GM12878 (cell line): ENCODE results near the gene CSPG5. TPM values are rescaled to one million over a fixed set of nuclear protein-coding genes. Genes with fewer than 3 reads are reported as not detected.

Source experiments
- ATAC-seq: fragments of 200-7000 bp; cut with Tn5 transposase; 3 replicates; pipeline ENCODE4 v1.9.1; 2020; ENCODE audit warnings: mild to moderate bottlenecking, moderate library complexity
- BruUV-seq: library from RNA; stranded (reverse); fragments of 400-500 nt; replicated peaks from 2 replicates; lab custom pipeline; 2021; lab: Mats Ljungman, UMichigan
- CTCF ChIA-PET: fragments of 300-600 bp; sonication (Branson Sonifier 250); formaldehyde crosslinking; extraction: SDS; loops from one replicate; lab custom pipeline; 2021; ENCODE audit warnings: inconsistent platforms; lab: Yijun Ruan, JAX
- POLR2A ChIA-PET: fragments of 350-600 bp; formaldehyde crosslinking; extraction: SDS; loops from one replicate; lab custom pipeline; 2021; ENCODE audit warnings: inconsistent platforms; lab: Charles Lee
- RAD21 ChIA-PET: fragments of 300-600 bp; sonication (Branson Sonifier 250); formaldehyde crosslinking; loops from one replicate; lab custom pipeline; 2023; ENCODE audit warnings: antibody characterized with exemption; ENCODE audit not compliant: unreplicated experiment; lab: Charles Lee
- SMC1A ChIA-PET: fragments of 300-600 bp; sonication (Branson Sonifier 250); formaldehyde crosslinking; loops from one replicate; lab custom pipeline; 2023; ENCODE audit not compliant: unreplicated experiment, uncharacterized antibody; lab: Charles Lee
- DNase-seq: peaks from one replicate; pipeline ENCODE4 v3.0.0-alpha.2; 2011; ENCODE audit warnings: low read depth, low spot score
- FAIRE-seq: peaks from 3 replicates; lab custom pipeline; 2011; peaks lifted over from hg19 to GRCh38; lab: Jason Lieb, UNC
- H2AFZ ChIP-seq: 2 replicates; pipeline ENCODE4 v1.6.0; 2011; ENCODE audit warnings: low read depth, low read length, control low read depth; ENCODE audit not compliant: control insufficient read depth
- H3K27ac ChIP-seq: 2 replicates; pipeline ENCODE4 v1.5.1; 2011; ENCODE audit warnings: control low read depth; ENCODE audit not compliant: control insufficient read depth, insufficient read depth
- H3K27me3 ChIP-seq, 2 experiments: replicated peaks in 1 of 2; 2 replicates each; pipeline versions ENCODE4 v1.6.0 to v1.6.1; 2011; ENCODE audit warnings: low read length in 1 of 2; ENCODE audit not compliant: control insufficient read depth in 2 of 2, insufficient read depth in 2 of 2
- H3K36me3 ChIP-seq, 2 experiments: 2 replicates each; pipeline ENCODE4 v1.5.1; 2011; ENCODE audit warnings: low read length in 1 of 2; ENCODE audit not compliant: control insufficient read depth in 2 of 2, insufficient read depth in 2 of 2
- H3K4me1 ChIP-seq: 2 replicates; pipeline ENCODE4 v1.6.1; 2011; ENCODE audit warnings: mild to moderate bottlenecking, low read length, moderate library complexity, mixed read lengths; ENCODE audit not compliant: control insufficient read depth, insufficient read depth
- H3K4me2 ChIP-seq: 2 replicates; pipeline ENCODE4 v1.6.0; 2011; ENCODE audit warnings: control low read depth; ENCODE audit not compliant: control insufficient read depth, insufficient read depth
- H3K4me3 ChIP-seq: fragments of 200-600 bp; sonication (generic); 2 replicates; pipeline ENCODE4 v1.5.1; 2016
- H3K79me2 ChIP-seq: 2 replicates; pipeline ENCODE4 v1.6.0; 2011; ENCODE audit warnings: low read length; ENCODE audit not compliant: control insufficient read depth, insufficient read depth
- H3K9ac ChIP-seq: 2 replicates; pipeline ENCODE4 v1.8.0; 2011; ENCODE audit warnings: low read length, control low read depth, mixed read lengths; ENCODE audit not compliant: control insufficient read depth, insufficient read depth
- H3K9me3 ChIP-seq: replicated peaks from 3 replicates; pipeline ENCODE4 v1.5.1; 2011; ENCODE audit warnings: mild to moderate bottlenecking, low read length; ENCODE audit not compliant: control insufficient read depth, insufficient read depth
- H4K20me1 ChIP-seq: 2 replicates; pipeline ENCODE4 v1.6.0; 2011; ENCODE audit not compliant: control insufficient read depth, insufficient read depth
- EZH2 ChIP-seq: IDR thresholded peaks from 2 replicates; pipeline ENCODE4 v1.6.1; 2012; ENCODE audit warnings: low read depth, mild to moderate bottlenecking, control low read depth, inconsistent platforms, low read length, borderline replicate concordance; ENCODE audit not compliant: control insufficient read depth
- FOS ChIP-seq: IDR thresholded peaks from 3 replicates; pipeline ENCODE4 v1.6.1; 2011; ENCODE audit warnings: borderline replicate concordance; ENCODE audit not compliant: insufficient read length; ENCODE audit errors: extremely low read depth
- WGBS: methylation state at CpG from one replicate; pipeline ENCODE4 v1.1.6; 2016; ENCODE audit warnings: low lambda C conversion rate; ENCODE audit not compliant: insufficient replicate concordance, insufficient coverage; ENCODE audit errors: missing lambda C conversion rate; 5-methylcytosine and 5-hydroxymethylcytosine counted together
- in situ Hi-C: fragments of 300-500 bp; cut with MboI; formaldehyde crosslinking; loops from 9 replicates; pipeline ENCODE4 v1.14.3; 2018; ENCODE audit warnings: mixed read lengths
- intact Hi-C: fragments of 100-400 bp; cut with micrococcal nuclease; formaldehyde crosslinking; loops from one replicate; pipeline ENCODE4 v1.14.2; 2022; ENCODE audit not compliant: unreplicated experiment
- polyA plus RNA-seq, 11 experiments: library from polyadenylated mRNA; depleted of rRNA in 4 of 11; unstranded in 6 of 11; stranded (reverse) in 5 of 11; fragments of >200 nt; fragmentation: Nextera tagmentation in 4 of 11; fragmentation: Illumina TruSeq in 1 of 11; extraction: Ambion mirVana in 4 of 11; extraction: Trizol in 1 of 11; gene quantifications; 1 replicate in 1 of 11; 2 replicates in 10 of 11; pipeline versions ENCODE4 v1.2.1 to v1.2.3, GENCODE V29; 2011 to 2016; ENCODE audit warnings: inconsistent platforms in 2 of 11, missing spikeins in 2 of 11, low read depth in 1 of 11
- total RNA-seq, 4 experiments: library from RNA; depleted of rRNA in 3 of 4; stranded (reverse); fragments of >200 nt in 3 of 4; fragmentation: Illumina TruSeq in 1 of 4; extraction: Trizol in 1 of 4; gene quantifications; 2 replicates each; pipeline versions ENCODE4 v1.2.1 to v1.2.3, GENCODE V29; 2013 to 2021
- TF ChIP-seq, protein P1 (sequence below): fragments of 450-650 bp; IDR thresholded peaks from 2 replicates; pipeline ENCODE4 v1.6.1; 2017; ENCODE audit warnings: mild to moderate bottlenecking, low read depth, inconsistent platforms; ENCODE audit not compliant: poor library complexity, severe bottlenecking

CSPG5 gene
- total and polyA plus RNA-seq, 10 of the 15 experiments (the other 5 are each of a cell fraction or from before 2014, with no cell fraction given), result 0.08 to 0.17 TPM; not detected in 8

DNA sequence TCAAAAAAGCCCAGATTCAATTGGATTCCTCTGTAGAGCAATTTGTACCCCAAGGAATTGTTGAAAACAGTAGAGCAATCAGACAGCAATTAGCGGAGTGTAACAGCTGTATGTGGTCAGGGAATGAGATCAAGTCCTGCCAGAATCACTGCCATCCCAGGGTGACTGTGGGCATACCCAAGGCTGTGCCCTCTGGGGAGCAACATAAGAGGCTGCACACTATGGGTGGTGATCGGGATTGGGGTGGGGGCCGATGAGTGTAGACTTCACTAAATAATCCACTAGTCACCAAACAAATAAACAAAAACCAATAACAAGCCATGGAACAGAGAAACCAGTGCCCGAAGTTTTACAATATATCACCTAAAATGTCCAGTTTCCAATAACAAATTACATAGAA lies 53.0 kb downstream of the CSPG5 start:
- Histone ChIP-seq H2AFZ (no peak overlapping the region), H3K4me1 (peaks cover 6% of the 10 kb centered on the region; the same call in 1 of the 2 replicates), H4K20me1 (no peaks in the 10 kb centered on the region), H3K79me2 (no peaks in the 10 kb centered on the region), H3K27me3 (no peaks in the 10 kb centered on the region; a peak in 1 of 4 replicates), H3K4me3 (no peak overlapping the region), H3K36me3 (no peaks in the 10 kb centered on the region), H3K9me3 (no peaks in the 10 kb centered on the region), H3K4me2 (no peak overlapping the region), H3K27ac (no peak overlapping the region)
- POLR2A ChIA-PET, result interaction anchor here (0.7 kb wide), 1 partner anchor 11 kb away, joined by 5 read pairs; no protein-coding TSS in a partner anchor
- intact Hi-C loops (loop anchor here (10.0 kb wide), 2 partner anchors 129 to 629 kb away; no protein-coding TSS in a partner anchor), in situ Hi-C loops (loop anchor here (10.0 kb wide), 1 partner anchor 629 kb away; no protein-coding TSS in a partner anchor)
- ATAC-seq (no peak), DNase-seq (no peak), FAIRE-seq (no peak)
- 42% methylated on average over 4 of the region's 4 CpGs for WGBS
- BruUV-seq, result no TSS peak
- RAD21 ChIA-PET, result interaction anchor here (0.9 kb wide), 1 partner anchor 263 kb away, joined by 3 read pairs; no protein-coding TSS in a partner anchor
- TF ChIP-seq EZH2 (no peak), FOS (no peak)
- TF ChIP-seq, protein P1, sequence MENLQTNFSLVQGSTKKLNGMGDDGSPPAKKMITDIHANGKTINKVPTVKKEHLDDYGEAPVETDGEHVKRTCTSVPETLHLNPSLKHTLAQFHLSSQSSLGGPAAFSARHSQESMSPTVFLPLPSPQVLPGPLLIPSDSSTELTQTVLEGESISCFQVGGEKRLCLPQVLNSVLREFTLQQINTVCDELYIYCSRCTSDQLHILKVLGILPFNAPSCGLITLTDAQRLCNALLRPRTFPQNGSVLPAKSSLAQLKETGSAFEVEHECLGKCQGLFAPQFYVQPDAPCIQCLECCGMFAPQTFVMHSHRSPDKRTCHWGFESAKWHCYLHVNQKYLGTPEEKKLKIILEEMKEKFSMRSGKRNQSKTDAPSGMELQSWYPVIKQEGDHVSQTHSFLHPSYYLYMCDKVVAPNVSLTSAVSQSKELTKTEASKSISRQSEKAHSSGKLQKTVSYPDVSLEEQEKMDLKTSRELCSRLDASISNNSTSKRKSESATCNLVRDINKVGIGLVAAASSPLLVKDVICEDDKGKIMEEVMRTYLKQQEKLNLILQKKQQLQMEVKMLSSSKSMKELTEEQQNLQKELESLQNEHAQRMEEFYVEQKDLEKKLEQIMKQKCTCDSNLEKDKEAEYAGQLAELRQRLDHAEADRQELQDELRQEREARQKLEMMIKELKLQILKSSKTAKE, result no peak
- TF ChIP-seq, all 136 proteins: peak for 0
- no peak overlapping the region for H3K9ac ChIP-seq
- SMC1A ChIA-PET, result no interaction called here
- CTCF ChIA-PET, result interaction anchor here (0.6 kb wide), 1 partner anchor 307 kb away, joined by 4 read pairs; no protein-coding TSS in a partner anchor
